ENCODE results near the gene ENTPD1.

Gene ENTPD1

GRCh38 chr10:95835149-95835860 lies 79.3 kb downstream of the ENTPD1 start:
- no peaks in the 10 kb centered on the region for H3K4me1 ChIP-seq (ENCODE audit: control insufficient read depth, insufficient read depth, low read length)
- H3K27ac ChIP-seq (ENCODE audit: extremely low read depth, low read depth, low read length) = no peak overlapping the region
- H3K9me3 ChIP-seq (ENCODE audit: control insufficient read depth, insufficient read depth, low read depth, low read length) = no peaks in the 10 kb centered on the region
- ChIA-PET CTCF (interaction anchor here (14.8 kb wide), 1 partner anchor 141 kb away, joined by 220 read pairs; the partner anchor contains the start of gene TCTN3), POLR2A (no interaction called here)
- TF ChIP-seq ZNF239 (tag by site-specific recombination; IDR thresholded peaks at IDR 0.05) (no peak), ZFP41 (tag by site-specific recombination; IDR thresholded peaks at IDR 0.05; ENCODE audit: borderline replicate concordance) (no peak), ZNF146 (tag by site-specific recombination; IDR thresholded peaks at IDR 0.05) (peak; percentile 80; the same call in 1 of the 2 replicates)
- no peaks in the 10 kb centered on the region for H3K36me3 ChIP-seq (ENCODE audit: control insufficient read depth in 2 of 2, insufficient read depth in 1 of 2, low read length in 2 of 2)
- H3K4me3 ChIP-seq (ENCODE audit: low read depth, low read length) = no peak overlapping the region

GRCh38 chr10:95835911-95836310 lies 79.9 kb downstream of the ENTPD1 start:
- Histone ChIP-seq H3K27ac (ENCODE audit: extremely low read depth, low read depth, low read length) (no peak overlapping the region), H3K4me3 (ENCODE audit: low read depth, low read length) (no peak overlapping the region), H3K9me3 (ENCODE audit: control insufficient read depth, insufficient read depth, low read depth, low read length) (no peaks in the 10 kb centered on the region), H3K4me1 (ENCODE audit: control insufficient read depth, insufficient read depth, low read length) (no peaks in the 10 kb centered on the region), H3K36me3 (ENCODE audit: control insufficient read depth in 2 of 2, insufficient read depth in 1 of 2, low read length in 2 of 2) (no peaks in the 10 kb centered on the region)
- POLR2A ChIA-PET = no interaction called here
- CTCF ChIA-PET = interaction anchor here (0.7 to 14.8 kb wide), 2 partner anchors 36 to 141 kb away, joined by 3 to 220 read pairs; partner anchors contain the start of gene TCTN3
- TF ChIP-seq ZNF692 (tag by site-specific recombination; IDR thresholded peaks at IDR 0.05) = no peak
- no peak for TF ChIP-seq ZNF658 (tag by site-specific recombination; IDR thresholded peaks at IDR 0.05)
- no peak for TF ChIP-seq ZNF350 (tag by site-specific recombination; IDR thresholded peaks at IDR 0.05)
- no peak for TF ChIP-seq ZNF629 (tag by site-specific recombination; IDR thresholded peaks at IDR 0.05)
- TF ChIP-seq ZNF354C (tag by site-specific recombination; IDR thresholded peaks at IDR 0.05; ENCODE audit: borderline replicate concordance, low read depth) = no peak
- TF ChIP-seq ZBTB49 (tag by site-specific recombination; IDR thresholded peaks at IDR 0.05; ENCODE audit: low read depth) = no peak
- no peak for TF ChIP-seq PRDM6 (tag by site-specific recombination; IDR thresholded peaks at IDR 0.05)
- no peak for TF ChIP-seq ZNF623 (tag by site-specific recombination; IDR thresholded peaks at IDR 0.05)

- H3K4me1 ChIP-seq (ENCODE audit: control insufficient read depth, insufficient read depth, low read length) = no peaks in the 10 kb centered on the region
- H3K9me3 ChIP-seq (ENCODE audit: control insufficient read depth, insufficient read depth, low read depth, low read length) = no peaks in the 10 kb centered on the region
- no peak overlapping the region for H3K27ac ChIP-seq (ENCODE audit: extremely low read depth, low read depth, low read length)
- CTCF ChIA-PET = interaction anchor here (0.6 to 14.8 kb wide), 4 partner anchors 35 to 497 kb away, joined by 3 to 220 read pairs (median 4); partner anchors contain the start of gene TCTN3
- no peak overlapping the region for H3K4me3 ChIP-seq (ENCODE audit: low read depth, low read length)
- no peaks in the 10 kb centered on the region for H3K36me3 ChIP-seq (ENCODE audit: control insufficient read depth in 2 of 2, insufficient read depth in 1 of 2, low read length in 2 of 2)
- POLR2A ChIA-PET = no interaction called here
- TF ChIP-seq YY2 (tag by site-specific recombination; IDR thresholded peaks at IDR 0.05) (no peak), ZNF585B (tag by site-specific recombination; IDR thresholded peaks at IDR 0.05) (no peak), RBAK (tag by site-specific recombination; IDR thresholded peaks at IDR 0.05) (no peak), GLI2 (tag by site-specific recombination; IDR thresholded peaks at IDR 0.05; ENCODE audit: borderline replicate concordance, low read depth) (no peak), SETDB1 (IDR thresholded peaks at IDR 0.05; ENCODE audit: insufficient read length, low read length) (no peak), ZNF521 (tag by site-specific recombination; IDR thresholded peaks at IDR 0.05) (no peak), KLF9 (tag by site-specific recombination; IDR thresholded peaks at IDR 0.05; ENCODE audit: low read depth) (no peak), EGR2 (tag by site-specific recombination; IDR thresholded peaks at IDR 0.05; ENCODE audit: low read depth) (no peak), ZNF26 (tag by site-specific recombination; IDR thresholded peaks at IDR 0.05) (no peak)
Observed at GRCh38 chr10:95836610-95837355, 80.8 kb downstream of the ENTPD1 start.

All from HEK293 (cell line).